ENCODE data around the gene DISC1. TPM values are rescaled to one million over a fixed set of nuclear protein-coding genes. Genes with fewer than 3 reads are reported as not detected.

DISC1 gene
- total and polyA plus RNA-seq, 2 donors (not counting 1 experiment from before 2014, with no cell fraction given), result 2.7 to 4.3 TPM

DNA sequence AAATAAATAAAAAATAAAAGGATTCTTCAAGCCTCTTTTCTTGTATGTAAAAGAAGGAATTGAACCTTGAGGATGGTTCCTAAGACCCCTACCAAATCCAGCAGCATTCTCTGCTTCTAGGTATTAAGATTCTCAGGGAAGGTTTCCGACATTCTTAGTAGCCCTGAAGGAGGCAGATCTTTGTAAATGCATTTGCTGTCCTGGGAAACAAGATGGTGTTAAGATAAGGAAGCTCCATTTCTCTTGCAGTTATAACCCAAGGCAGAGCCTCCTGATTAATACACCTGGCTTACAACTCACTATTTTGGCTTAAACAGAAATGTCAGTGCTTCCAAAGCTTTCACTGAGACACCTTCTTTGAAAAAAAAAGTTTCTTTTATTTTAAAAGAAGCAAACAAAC is 393.8 kb downstream of the DISC1 start:
- Histone ChIP-seq H3K9ac (ENCODE audit: low read length) (no peak overlapping the region), H3K9me3 (ENCODE audit: control extremely low read depth in 1 of 3, control insufficient read depth in 2 of 3, insufficient read depth in 1 of 3, low read length in 2 of 3) (no peaks in the 10 kb centered on the region), H3K27ac (ENCODE audit: low read length in 2 of 2) (no peak overlapping the region), H3K4me2 (replicated peaks; ENCODE audit: low read depth, low read length, poor library complexity, severe bottlenecking) (no peak overlapping the region), H3K4me1 (ENCODE audit: control insufficient read depth in 2 of 2, insufficient read depth in 2 of 2, low read length in 2 of 2) (no peaks in the 10 kb centered on the region), H3K79me2 (ENCODE audit: control insufficient read depth, insufficient read depth, low read length) (no peaks in the 10 kb centered on the region), H3K36me3 (replicated peaks in 1 of 2; ENCODE audit: control extremely low read depth in 1 of 2, control insufficient read depth in 1 of 2, extremely low read depth in 1 of 2, insufficient read depth in 2 of 2, low read length in 1 of 2) (peaks cover 0 to 2% of the 10 kb centered on the region in 2 experiments), H3K27me3 (replicated peaks in 1 of 4; ENCODE audit: control extremely low read depth in 1 of 4, control insufficient read depth in 3 of 4, insufficient read depth in 4 of 4, low read length in 3 of 4) (no peaks in the 10 kb centered on the region), H3K4me3 (ENCODE audit: control extremely low read depth in 1 of 5, extremely low read depth in 1 of 5, insufficient read depth in 1 of 5, low read depth in 2 of 5, low read length in 4 of 5) (no peak overlapping the region), H2AFZ (ENCODE audit: insufficient read depth, low read depth, low read length, poor library complexity, severe bottlenecking) (no peak overlapping the region), H4K20me1 (ENCODE audit: control insufficient read depth, insufficient read depth, low read length, poor library complexity, severe bottlenecking) (no peaks in the 10 kb centered on the region)
- ChIA-PET POLR2A (no interaction called here), CTCF (no interaction called here)
- ATAC-seq (ENCODE audit: low read depth), result no peak
- Mint-ChIP-seq H3K4me1 (no peaks in the 10 kb centered on the region), H3K27ac (no peak overlapping the region), H3K4me3 (no peak overlapping the region), H3K9me3 (ENCODE audit: insufficient read depth) (no peaks in the 10 kb centered on the region), H3K27me3 (no peaks in the 10 kb centered on the region)
- TF ChIP-seq, protein P1, sequence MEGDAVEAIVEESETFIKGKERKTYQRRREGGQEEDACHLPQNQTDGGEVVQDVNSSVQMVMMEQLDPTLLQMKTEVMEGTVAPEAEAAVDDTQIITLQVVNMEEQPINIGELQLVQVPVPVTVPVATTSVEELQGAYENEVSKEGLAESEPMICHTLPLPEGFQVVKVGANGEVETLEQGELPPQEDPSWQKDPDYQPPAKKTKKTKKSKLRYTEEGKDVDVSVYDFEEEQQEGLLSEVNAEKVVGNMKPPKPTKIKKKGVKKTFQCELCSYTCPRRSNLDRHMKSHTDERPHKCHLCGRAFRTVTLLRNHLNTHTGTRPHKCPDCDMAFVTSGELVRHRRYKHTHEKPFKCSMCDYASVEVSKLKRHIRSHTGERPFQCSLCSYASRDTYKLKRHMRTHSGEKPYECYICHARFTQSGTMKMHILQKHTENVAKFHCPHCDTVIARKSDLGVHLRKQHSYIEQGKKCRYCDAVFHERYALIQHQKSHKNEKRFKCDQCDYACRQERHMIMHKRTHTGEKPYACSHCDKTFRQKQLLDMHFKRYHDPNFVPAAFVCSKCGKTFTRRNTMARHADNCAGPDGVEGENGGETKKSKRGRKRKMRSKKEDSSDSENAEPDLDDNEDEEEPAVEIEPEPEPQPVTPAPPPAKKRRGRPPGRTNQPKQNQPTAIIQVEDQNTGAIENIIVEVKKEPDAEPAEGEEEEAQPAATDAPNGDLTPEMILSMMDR (IDR thresholded peaks at IDR 0.05), result no peak
- no peak for TF ChIP-seq EZH2 (IDR thresholded peaks at IDR 0.05; ENCODE audit: borderline replicate concordance, insufficient read depth, low read depth, low read length, poor library complexity, severe bottlenecking)
- WGBS (ENCODE audit: insufficient coverage), result no CpG with 5 or more reads among the region's 1 CpG
- intact Hi-C loops (cut with micrococcal nuclease), result no loop called here
- no peak for DNase-seq

DNA sequence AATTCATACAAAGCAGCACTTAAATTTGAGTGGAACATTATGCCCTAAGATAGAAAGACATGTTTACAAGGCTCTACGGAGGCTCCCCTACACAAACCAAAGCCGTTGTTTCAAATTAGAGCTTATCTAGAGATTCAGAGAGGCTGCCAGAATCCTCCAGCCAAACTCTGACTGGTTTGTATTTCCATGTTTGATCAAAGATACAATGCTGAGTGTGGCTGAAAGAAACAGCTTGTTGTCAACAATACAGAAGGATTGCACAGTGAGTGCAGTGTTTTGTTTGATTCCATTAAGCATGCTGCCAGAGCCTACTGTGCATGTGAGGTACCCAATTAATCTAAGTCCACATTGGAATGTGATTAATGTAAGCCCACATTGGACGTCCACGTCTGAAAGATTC is 402.7 kb downstream of the DISC1 start:
- Histone ChIP-seq H2AFZ (ENCODE audit: insufficient read depth, low read depth, low read length, poor library complexity, severe bottlenecking) (no peak overlapping the region), H4K20me1 (ENCODE audit: control insufficient read depth, insufficient read depth, low read length, poor library complexity, severe bottlenecking) (no peaks in the 10 kb centered on the region), H3K4me2 (replicated peaks; ENCODE audit: low read depth, low read length, poor library complexity, severe bottlenecking) (no peak overlapping the region), H3K36me3 (replicated peaks in 1 of 2; ENCODE audit: control extremely low read depth in 1 of 2, control insufficient read depth in 1 of 2, extremely low read depth in 1 of 2, insufficient read depth in 2 of 2, low read length in 1 of 2) (peaks cover 0 to 1% of the 10 kb centered on the region in 2 experiments), H3K9me3 (ENCODE audit: control extremely low read depth in 1 of 3, control insufficient read depth in 2 of 3, insufficient read depth in 1 of 3, low read length in 2 of 3) (no peaks in the 10 kb centered on the region), H3K79me2 (ENCODE audit: control insufficient read depth, insufficient read depth, low read length) (no peaks in the 10 kb centered on the region), H3K27me3 (replicated peaks in 1 of 4; ENCODE audit: control extremely low read depth in 1 of 4, control insufficient read depth in 3 of 4, insufficient read depth in 4 of 4, low read length in 3 of 4) (no peaks in the 10 kb centered on the region), H3K4me1 (ENCODE audit: control insufficient read depth in 2 of 2, insufficient read depth in 2 of 2, low read length in 2 of 2) (no peaks in the 10 kb centered on the region), H3K9ac (ENCODE audit: low read length) (no peak overlapping the region), H3K27ac (ENCODE audit: low read length in 2 of 2) (no peak overlapping the region), H3K4me3 (ENCODE audit: control extremely low read depth in 1 of 5, extremely low read depth in 1 of 5, insufficient read depth in 1 of 5, low read depth in 2 of 5, low read length in 4 of 5) (no peak overlapping the region)
- DNase-seq, result no peak
- ChIA-PET CTCF (no interaction called here), POLR2A (no interaction called here)
- TF ChIP-seq, protein P1 (IDR thresholded peaks at IDR 0.05), result no peak
- TF ChIP-seq EZH2 (IDR thresholded peaks at IDR 0.05; ENCODE audit: borderline replicate concordance, insufficient read depth, low read depth, low read length, poor library complexity, severe bottlenecking), result no peak
- intact Hi-C loops (cut with micrococcal nuclease), result no loop called here
- no peak overlapping the region for H3K4me3 Mint-ChIP-seq
- no peaks in the 10 kb centered on the region for H3K27me3 Mint-ChIP-seq
- H3K27ac Mint-ChIP-seq, result no peak overlapping the region
- H3K4me1 Mint-ChIP-seq, result no peaks in the 10 kb centered on the region
- WGBS (ENCODE audit: insufficient coverage), result 96% methylated on average over 3 of the region's 4 CpGs
- H3K9me3 Mint-ChIP-seq (ENCODE audit: insufficient read depth), result no peaks in the 10 kb centered on the region
- ATAC-seq (ENCODE audit: low read depth), result no peak
